ENCODE data around the gene SH2D1A.
"Not testable (repeated sequence)": the region's sequence is repeated elsewhere in the genome, so short reads cannot be mapped to it uniquely, and the experiment has no call there.

GRCh38 chrX:124408380-124408779 lies 62.0 kb downstream of the SH2D1A start:
- not testable (repeated sequence) for TF ChIP-seq POLR2AphosphoS2 (IDR thresholded peaks at IDR 0.05; ENCODE audit: low read depth, low read length); CBX5 (IDR thresholded peaks at IDR 0.05; ENCODE audit: low read depth); RAD21 (IDR thresholded peaks at IDR 0.05; ENCODE audit: insufficient read depth, low read depth, low read length); MAX (IDR thresholded peaks at IDR 0.05; ENCODE audit: low read depth, low read length); PRDM15 (CRISPR knock-in tag; IDR thresholded peaks at IDR 0.05); CTCF (IDR thresholded peaks at IDR 0.05 in 2 of 3, conservative IDR thresholded peaks at IDR 0.05 in 1 of 3; ENCODE audit: control insufficient read depth in 2 of 3, extremely low read depth in 1 of 3, insufficient read depth in 1 of 3, low read depth in 3 of 3, low read length in 3 of 3); POLR2A (IDR thresholded peaks at IDR 0.05; ENCODE audit: low read depth, low read length); EZH2 (IDR thresholded peaks at IDR 0.05; ENCODE audit: borderline replicate concordance, control insufficient read depth, low read depth, low read length); HSF1 (IDR thresholded peaks at IDR 0.05; ENCODE audit: low read depth, low read length); TAF1 (IDR thresholded peaks at IDR 0.05; ENCODE audit: borderline replicate concordance, low read depth, low read length); EP300 (IDR thresholded peaks at IDR 0.05; ENCODE audit: borderline replicate concordance in 1 of 2, control insufficient read depth in 1 of 2, low read depth in 2 of 2, low read length in 2 of 2); POLR2AphosphoS5 (IDR thresholded peaks at IDR 0.05; ENCODE audit: low read length); BRCA1 (IDR thresholded peaks at IDR 0.05; ENCODE audit: low read depth, low read length); REST (IDR thresholded peaks at IDR 0.05; ENCODE audit: low read depth, low read length)
